SU-DHL-6 (cell line): ENCODE results near the gene ADPRS.

Experiments used
- H2AFZ ChIP-seq: fragments of 200-600 bp; sonication (generic); 2 replicates; pipeline ENCODE4 v1.6.1; 2014; ENCODE audit warnings: low read depth, mild to moderate bottlenecking, moderate library complexity, mixed read lengths, antibody characterized with exemption, low read length; ENCODE audit not compliant: severe bottlenecking
- H3F3A ChIP-seq: fragments of 200-600 bp; shearing (Covaris generic); 2 replicates; pipeline ENCODE4 v1.6.0; 2016; ENCODE audit warnings: antibody characterized with exemption, mild to moderate bottlenecking; ENCODE audit not compliant: insufficient read depth
- H3K27ac ChIP-seq: fragments of 200-600 bp; sonication (generic); 2 replicates; pipeline ENCODE4 v1.5.1; 2016; ENCODE audit warnings: low read depth, mild to moderate bottlenecking, low read length, moderate library complexity, mixed read lengths
- H3K27me3 ChIP-seq: fragments of 200-600 bp; sonication (generic), shearing (Covaris generic); 2 replicates; pipeline ENCODE4 v1.6.0; 2014; ENCODE audit warnings: mild to moderate bottlenecking, low read length
- H3K36me3 ChIP-seq: fragments of 200-600 bp; sonication (generic); 2 replicates; pipeline ENCODE4 v1.6.1; 2014; ENCODE audit warnings: mild to moderate bottlenecking, low read length, mixed read lengths
- H3K4me2 ChIP-seq: fragments of 300-600, 200-600 bp; shearing (Covaris generic), sonication (generic); 2 replicates; pipeline ENCODE4 v1.6.0; 2014; ENCODE audit warnings: low read length, low read depth, mild to moderate bottlenecking; ENCODE audit not compliant: poor library complexity, severe bottlenecking
- H3K4me3 ChIP-seq: fragments of 200-600 bp; sonication (generic); 2 replicates; pipeline ENCODE4 v1.5.1; 2014; ENCODE audit warnings: antibody characterized with exemption, low read length, mild to moderate bottlenecking, mixed read lengths; ENCODE audit not compliant: insufficient read depth, poor library complexity, severe bottlenecking
- H3K79me2 ChIP-seq: fragments of 200-600 bp; sonication (generic); 2 replicates; pipeline ENCODE4 v1.6.1; 2014; ENCODE audit warnings: mild to moderate bottlenecking, low read length, moderate library complexity; ENCODE audit not compliant: insufficient read depth
- H3K9ac ChIP-seq: fragments of 200-600 bp; sonication (generic); 2 replicates; pipeline ENCODE4 v1.7.0; 2014; ENCODE audit warnings: mild to moderate bottlenecking, low read length
- H3K9me2 ChIP-seq: fragments of 200-600 bp; sonication (generic); replicated peaks from 2 replicates; pipeline ENCODE4 v1.6.1; 2014; ENCODE audit warnings: low read length; ENCODE audit not compliant: insufficient read depth
- H3K9me3 ChIP-seq: fragments of 200-600 bp; sonication (generic); 2 replicates; pipeline ENCODE4 v1.6.1; 2014; ENCODE audit warnings: low read length, mixed read lengths; ENCODE audit not compliant: insufficient read depth
- H4K20me1 ChIP-seq: fragments of 200-600 bp; sonication (generic); 2 replicates; pipeline ENCODE4 v1.6.1; 2014; ENCODE audit warnings: low read depth, mild to moderate bottlenecking, antibody characterized with exemption, low read length, moderate library complexity, mixed read lengths
- EZH2phosphoT487 ChIP-seq: fragments of 200-600 bp; sonication (generic), shearing (Covaris generic); conservative IDR thresholded peaks from 2 replicates; pipeline ENCODE4 v1.6.1; 2018; ENCODE audit warnings: mild to moderate bottlenecking, antibody characterized with exemption, low read length, moderate library complexity, mixed read lengths
- TF ChIP-seq, protein P1 (sequence below): fragments of 200-600 bp; sonication (generic); IDR thresholded peaks from one replicate; pipeline ENCODE4 v1.5.1; 2017; ENCODE audit warnings: antibody characterized with exemption, mild to moderate bottlenecking, low read length, moderate library complexity; ENCODE audit not compliant: insufficient read depth, poor library complexity, severe bottlenecking

ADPRS gene

DNA sequence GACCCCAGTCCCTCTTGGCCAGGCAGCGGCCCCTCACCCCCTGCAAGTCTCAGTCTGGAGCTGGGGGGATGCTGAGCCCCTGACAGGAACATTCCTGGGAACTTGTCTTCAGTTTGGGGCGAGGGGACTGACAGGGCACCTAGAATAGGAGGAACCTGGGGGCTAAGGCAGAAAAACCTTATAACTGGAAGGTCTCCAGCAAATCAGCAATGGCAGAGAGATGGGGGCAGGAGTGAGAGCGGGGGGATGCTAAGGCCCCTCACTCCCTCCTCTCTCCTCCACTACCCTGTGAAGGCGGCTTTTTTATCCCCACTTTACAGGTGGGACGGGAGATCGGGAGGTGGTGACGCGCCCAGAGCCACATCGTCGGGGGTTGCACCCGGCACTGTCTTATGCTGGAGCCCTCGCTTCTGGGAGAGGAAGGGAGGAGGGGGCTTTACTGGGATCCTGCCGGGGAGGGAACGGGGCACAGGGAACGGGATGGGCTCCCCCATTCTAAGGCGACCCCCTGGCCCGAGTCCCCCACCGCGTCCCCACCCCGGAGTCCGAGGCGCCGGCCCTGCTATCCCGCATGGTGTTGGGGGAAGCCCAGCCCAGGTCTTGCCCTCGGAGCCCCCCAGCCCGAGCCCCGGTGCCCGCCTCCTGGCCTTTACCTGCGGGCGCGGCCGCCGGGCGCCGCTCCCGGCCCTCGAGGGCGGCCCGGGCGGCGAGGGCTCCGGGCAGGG is 35.9 kb downstream of the ADPRS start:
- Histone ChIP-seq H3K27me3 (no peaks in the 10 kb centered on the region), H3K79me2 (no peaks in the 10 kb centered on the region), H3K4me3 (no peak overlapping the region), H3K36me3 (no peaks in the 10 kb centered on the region), H3K4me2 (no peak overlapping the region), H3K9me3 (no peaks in the 10 kb centered on the region), H4K20me1 (no peaks in the 10 kb centered on the region), H3K9ac (no peak overlapping the region), H3F3A (no peaks in the 10 kb centered on the region), H2AFZ (no peak overlapping the region), H3K27ac (no peak overlapping the region), H3K9me2 (no peaks in the 10 kb centered on the region)
- no peak for TF ChIP-seq EZH2phosphoT487

DNA sequence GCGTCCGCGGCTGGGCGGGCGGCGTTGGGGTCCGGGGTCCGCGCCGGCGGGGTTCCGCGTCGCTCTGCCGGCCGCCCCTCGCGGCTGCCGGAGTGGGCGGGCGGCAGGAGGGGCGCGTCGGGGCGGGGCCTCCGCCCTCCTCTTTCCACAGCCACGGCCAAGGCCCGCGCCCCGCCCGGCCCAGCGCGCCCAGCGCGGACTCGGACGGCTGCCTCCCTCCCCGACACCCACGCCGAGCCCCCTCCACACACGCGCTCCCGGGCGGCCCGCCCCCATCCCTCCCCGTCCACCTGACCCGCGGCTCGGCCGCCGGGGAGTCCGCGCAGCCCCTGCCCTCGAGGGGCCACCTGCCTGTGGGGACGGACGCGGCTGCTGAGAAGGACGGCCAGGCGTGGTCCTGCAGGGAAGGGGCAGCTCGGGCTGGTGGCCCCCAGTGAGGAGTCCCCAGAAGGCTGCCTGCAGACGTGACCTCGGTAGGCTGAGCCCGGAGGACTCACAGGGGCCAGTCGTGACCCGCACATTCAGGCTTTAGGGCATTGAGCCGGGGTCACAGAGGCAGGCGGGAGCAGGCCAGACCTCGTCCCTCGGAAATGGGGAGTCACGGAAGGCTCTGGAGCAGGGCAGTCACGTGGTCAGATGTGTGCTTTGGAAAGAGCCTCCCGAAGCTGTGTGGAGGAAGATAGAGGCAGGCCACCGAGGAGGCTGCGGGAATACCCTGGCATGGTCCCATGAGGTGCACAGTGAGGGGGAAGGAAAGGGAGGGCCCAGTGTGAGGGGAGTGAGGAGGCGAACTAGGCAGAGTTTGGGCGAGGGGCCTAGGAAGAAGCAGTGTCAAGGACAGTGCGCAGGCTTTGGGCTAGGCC is 36.7 kb downstream of the ADPRS start, which contains the start of gene COL8A2:
Gene COL8A2 (minus strand): TSS at position 94 of the 863 bp plus-strand sequence. CDS start 24,980 bp downstream, outside the sequence.
- no peak within 1 kb of the TSS for H3K9ac ChIP-seq
- no peak within 1 kb of the TSS for H3K4me2 ChIP-seq
- TF ChIP-seq, protein P1, sequence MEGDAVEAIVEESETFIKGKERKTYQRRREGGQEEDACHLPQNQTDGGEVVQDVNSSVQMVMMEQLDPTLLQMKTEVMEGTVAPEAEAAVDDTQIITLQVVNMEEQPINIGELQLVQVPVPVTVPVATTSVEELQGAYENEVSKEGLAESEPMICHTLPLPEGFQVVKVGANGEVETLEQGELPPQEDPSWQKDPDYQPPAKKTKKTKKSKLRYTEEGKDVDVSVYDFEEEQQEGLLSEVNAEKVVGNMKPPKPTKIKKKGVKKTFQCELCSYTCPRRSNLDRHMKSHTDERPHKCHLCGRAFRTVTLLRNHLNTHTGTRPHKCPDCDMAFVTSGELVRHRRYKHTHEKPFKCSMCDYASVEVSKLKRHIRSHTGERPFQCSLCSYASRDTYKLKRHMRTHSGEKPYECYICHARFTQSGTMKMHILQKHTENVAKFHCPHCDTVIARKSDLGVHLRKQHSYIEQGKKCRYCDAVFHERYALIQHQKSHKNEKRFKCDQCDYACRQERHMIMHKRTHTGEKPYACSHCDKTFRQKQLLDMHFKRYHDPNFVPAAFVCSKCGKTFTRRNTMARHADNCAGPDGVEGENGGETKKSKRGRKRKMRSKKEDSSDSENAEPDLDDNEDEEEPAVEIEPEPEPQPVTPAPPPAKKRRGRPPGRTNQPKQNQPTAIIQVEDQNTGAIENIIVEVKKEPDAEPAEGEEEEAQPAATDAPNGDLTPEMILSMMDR = no peak
- TF ChIP-seq EZH2phosphoT487 = no peak
- H3K9me3 ChIP-seq = no peaks in the 10 kb centered on the region
- H4K20me1 ChIP-seq = no peaks in the 10 kb centered on the region
- H3K27me3 ChIP-seq = no peaks in the 10 kb centered on the region
- H3F3A ChIP-seq = no peaks in the 10 kb centered on the region
- H3K4me3 ChIP-seq = no peak within 1 kb of the TSS
- H2AFZ ChIP-seq = no peak within 1 kb of the TSS
- H3K79me2 ChIP-seq = no peaks in the 10 kb centered on the region
- no peaks in the 10 kb centered on the region for H3K9me2 ChIP-seq
- no peaks in the 10 kb centered on the region for H3K36me3 ChIP-seq
- no peak within 1 kb of the TSS for H3K27ac ChIP-seq

DNA sequence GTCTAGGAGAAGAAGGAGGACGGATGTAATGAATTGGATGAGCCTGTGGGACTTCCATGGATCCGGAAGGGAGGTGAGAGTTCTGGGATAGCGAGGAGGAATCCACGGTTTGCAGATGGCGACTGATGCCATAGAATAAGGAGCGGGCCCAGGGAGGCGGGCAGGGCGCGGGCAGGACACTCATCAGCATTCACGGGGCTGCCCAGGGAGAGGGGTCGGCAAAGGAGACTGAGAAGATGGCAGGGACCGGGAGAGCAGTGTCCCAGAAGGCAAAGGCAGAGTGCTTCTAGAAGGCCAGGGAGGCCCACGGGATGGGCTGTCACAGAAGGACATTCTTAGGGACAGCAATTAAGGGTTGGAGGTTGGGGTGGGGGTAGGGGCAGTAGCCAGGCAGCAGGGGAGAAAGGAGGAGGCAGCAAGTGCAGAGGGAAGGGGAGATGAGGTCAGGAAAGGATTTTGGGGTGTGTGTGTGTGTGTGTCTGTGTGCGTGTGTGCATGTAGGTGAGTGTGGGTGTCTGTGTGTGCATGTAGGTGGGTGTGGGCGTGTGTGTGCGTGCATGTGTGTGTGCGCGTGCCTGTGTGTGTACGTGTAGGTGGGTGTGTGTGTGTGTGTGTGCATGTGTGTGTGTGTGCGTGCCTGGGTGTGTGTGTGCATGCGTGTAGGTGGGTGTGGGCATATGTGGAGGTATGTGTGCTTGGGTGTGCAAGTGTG is 37.5 kb downstream of the ADPRS start:
- H3K27me3 ChIP-seq = no peaks in the 10 kb centered on the region
- no peaks in the 10 kb centered on the region for H3K9me3 ChIP-seq
- H3K79me2 ChIP-seq = no peaks in the 10 kb centered on the region
- H3K9ac ChIP-seq = no peak overlapping the region
- no peaks in the 10 kb centered on the region for H4K20me1 ChIP-seq
- no peaks in the 10 kb centered on the region for H3K9me2 ChIP-seq
- no peak overlapping the region for H3K27ac ChIP-seq
- TF ChIP-seq, protein P1 = no peak
- TF ChIP-seq EZH2phosphoT487 = no peak
- H2AFZ ChIP-seq = no peak overlapping the region
- no peak overlapping the region for H3K4me2 ChIP-seq
- no peaks in the 10 kb centered on the region for H3K36me3 ChIP-seq
- no peak overlapping the region for H3K4me3 ChIP-seq
- H3F3A ChIP-seq = no peaks in the 10 kb centered on the region
